ENCODE measurements around the gene TJP3.
A peak's percentile ranks its signal among the peaks of the same experiment; 100 is the strongest.

The TJP3 gene

GRCh38 chr19:3768015-3768747, 60.0 kb downstream of the TJP3 start:
- Mint-ChIP-seq H3K36me3 (ENCODE audit: low read depth) (peaks cover 5% of the 10 kb centered on the region), H3K27me3 (ENCODE audit: low read depth, poor library complexity) (no peaks in the 10 kb centered on the region), H3K9me3 (no peaks in the 10 kb centered on the region), H3K27ac (no peak overlapping the region), H3K4me1 (peaks cover 30% of the 10 kb centered on the region), H3K4me3 (no peak overlapping the region)
- no peak for DNase-seq
- no peak for TF ChIP-seq CTCF (IDR thresholded peaks at IDR 0.05)

GRCh38 chr19:3768748-3769099, 60.5 kb downstream of the TJP3 start:
- TF ChIP-seq CTCF (IDR thresholded peaks at IDR 0.05) = no peak
- Mint-ChIP-seq H3K27ac (peak overlapping the region; percentile 34), H3K9me3 (no peaks in the 10 kb centered on the region), H3K4me3 (no peak overlapping the region), H3K36me3 (ENCODE audit: low read depth) (peaks cover 5% of the 10 kb centered on the region), H3K27me3 (ENCODE audit: low read depth, poor library complexity) (no peaks in the 10 kb centered on the region), H3K4me1 (peaks cover 30% of the 10 kb centered on the region)
- no peak for DNase-seq

- no peak overlapping the region for H3K27ac Mint-ChIP-seq
- no peak for TF ChIP-seq CTCF (IDR thresholded peaks at IDR 0.05)
- H3K36me3 Mint-ChIP-seq (ENCODE audit: low read depth) = peaks cover 5% of the 10 kb centered on the region
- no peak for DNase-seq
- peaks cover 38% of the 10 kb centered on the region for H3K4me1 Mint-ChIP-seq
- no peak overlapping the region for H3K4me3 Mint-ChIP-seq
- no peaks in the 10 kb centered on the region for H3K9me3 Mint-ChIP-seq
- no peaks in the 10 kb centered on the region for H3K27me3 Mint-ChIP-seq (ENCODE audit: low read depth, poor library complexity)
These were observed 61.3 kb downstream of the TJP3 start for GRCh38 chr19:3769494-3769893.

GRCh38 chr19:3770136-3770999, 62.2 kb downstream of the TJP3 start:
- Mint-ChIP-seq H3K4me1 (peaks cover 42% of the 10 kb centered on the region), H3K9me3 (no peaks in the 10 kb centered on the region), H3K36me3 (ENCODE audit: low read depth) (peaks cover 5% of the 10 kb centered on the region), H3K4me3 (no peak overlapping the region), H3K27ac (peak overlapping the region; percentile 36), H3K27me3 (ENCODE audit: low read depth, poor library complexity) (no peaks in the 10 kb centered on the region)
- no peak for DNase-seq
- no peak for TF ChIP-seq CTCF (IDR thresholded peaks at IDR 0.05)

- peak overlapping the region; percentile 77 for H3K27ac Mint-ChIP-seq
- H3K27me3 Mint-ChIP-seq (ENCODE audit: low read depth, poor library complexity) = no peaks in the 10 kb centered on the region
- peak overlapping the region; percentile 47 for H3K4me3 Mint-ChIP-seq
- peaks cover 42% of the 10 kb centered on the region for H3K4me1 Mint-ChIP-seq
- no peak for DNase-seq
- TF ChIP-seq CTCF (IDR thresholded peaks at IDR 0.05) = no peak
- H3K9me3 Mint-ChIP-seq = no peaks in the 10 kb centered on the region
- H3K36me3 Mint-ChIP-seq (ENCODE audit: low read depth) = peaks cover 5% of the 10 kb centered on the region
These were observed 63.1 kb downstream of the TJP3 start for GRCh38 chr19:3771000-3771905.
